CD14-positive monocyte (primary cell): ENCODE results near the gene BTBD9. TPM values are rescaled to one million over a fixed set of nuclear protein-coding genes. Genes with fewer than 3 reads are reported as not detected.

Experiments used
- DNase-seq, 3 donors: peaks; one replicate each; pipeline ENCODE4 v3.0.0-alpha.2; 2011 to 2022
- H2AFZ ChIP-seq: 2 replicates; pipeline ENCODE4 v1.6.0; 2012; ENCODE audit warnings: mild to moderate bottlenecking, low read depth, low read length, inconsistent platforms; ENCODE audit not compliant: insufficient read depth, poor library complexity, severe bottlenecking
- H3K27ac ChIP-seq, 2 donors: 1 replicate in 1 of 2; 2 replicates in 1 of 2; pipeline ENCODE4 v1.5.1; 2012 to 2013; ENCODE audit warnings: low read length in 2 of 2, control low read depth in 1 of 2, inconsistent platforms in 1 of 2, low read depth in 1 of 2, mild to moderate bottlenecking in 1 of 2
- H3K27me3 ChIP-seq, 2 donors: one replicate each; pipeline versions ENCODE4 v1.6.0 to v1.6.1; 2011 to 2013; ENCODE audit warnings: low read length in 2 of 2; ENCODE audit not compliant: control insufficient read depth in 2 of 2, insufficient read depth in 2 of 2
- H3K36me3 ChIP-seq, 2 donors: replicated peaks in 1 of 2; 1 replicate in 1 of 2; 2 replicates in 1 of 2; pipeline versions ENCODE4 v1.5.1 to v1.6.1; 2012 to 2013; ENCODE audit warnings: low read length in 2 of 2, control low read depth in 1 of 2, inconsistent platforms in 1 of 2, mild to moderate bottlenecking in 1 of 2; ENCODE audit not compliant: insufficient read depth in 2 of 2, control insufficient read depth in 1 of 2
- H3K4me1 ChIP-seq, 2 donors: 1 replicate in 1 of 2; 2 replicates in 1 of 2; pipeline versions ENCODE4 v1.5.1 to v1.6.1; 2012 to 2013; ENCODE audit warnings: low read length in 2 of 2, control low read depth in 1 of 2, inconsistent platforms in 1 of 2, mild to moderate bottlenecking in 1 of 2, moderate library complexity in 1 of 2; ENCODE audit not compliant: insufficient read depth in 2 of 2, control insufficient read depth in 1 of 2
- H3K4me2 ChIP-seq: replicated peaks from 2 replicates; pipeline ENCODE3; 2012; ENCODE audit warnings: low read length, moderate library complexity, mild to moderate bottlenecking; ENCODE audit not compliant: poor library complexity, severe bottlenecking; ENCODE audit errors: extremely low read depth
- H3K4me3 ChIP-seq, 3 experiments: fragments of 200-600 bp in 1 of 3; sonication (generic) in 1 of 3; replicated peaks in 1 of 3; 1 replicate in 2 of 3; 2 replicates in 1 of 3; pipeline ENCODE4 v1.5.1; 2011 to 2013; ENCODE audit warnings: low read length in 3 of 3, mild to moderate bottlenecking in 3 of 3, control low read depth in 2 of 3, low read depth in 2 of 3, inconsistent platforms in 1 of 3, moderate library complexity in 1 of 3
- H3K79me2 ChIP-seq: 2 replicates; pipeline ENCODE4 v1.6.0; 2012; ENCODE audit warnings: mild to moderate bottlenecking, control low read depth, inconsistent platforms, low read length, moderate library complexity; ENCODE audit not compliant: insufficient read depth
- H3K9ac ChIP-seq: 2 replicates; pipeline ENCODE4 v1.6.0; 2017; ENCODE audit warnings: low read length, mild to moderate bottlenecking; ENCODE audit not compliant: insufficient read depth, poor library complexity, severe bottlenecking
- H3K9me3 ChIP-seq, 2 donors: replicated peaks in 1 of 2; 1 replicate in 1 of 2; 2 replicates in 1 of 2; pipeline versions ENCODE4 v1.5.1 to v1.6.1; 2012 to 2013; ENCODE audit warnings: low read length in 2 of 2, control low read depth in 1 of 2; ENCODE audit not compliant: control insufficient read depth in 1 of 2, insufficient read depth in 1 of 2
- H4K20me1 ChIP-seq: 2 replicates; pipeline ENCODE4 v1.6.0; 2012; ENCODE audit warnings: mild to moderate bottlenecking, low read length, control low read depth, moderate library complexity; ENCODE audit not compliant: insufficient read depth
- H3K27ac Mint-ChIP-seq, 7 donors: one replicate each; pipeline ENCODE4 v1.8.0; 2020; ENCODE audit warnings: mild to moderate bottlenecking in 7 of 7, mixed read lengths in 7 of 7, moderate library complexity in 6 of 7, inconsistent platforms in 2 of 7
- H3K27me3 Mint-ChIP-seq, 3 donors: one replicate each; pipeline ENCODE4 v1.8.0; 2021 to 2022; ENCODE audit warnings: low read depth in 3 of 3, mild to moderate bottlenecking in 3 of 3, mixed read lengths in 3 of 3, moderate library complexity in 3 of 3, inconsistent platforms in 1 of 3
- H3K36me3 Mint-ChIP-seq, 2 donors: one replicate each; pipeline ENCODE4 v1.8.0; 2020; ENCODE audit warnings: mixed read lengths in 2 of 2, inconsistent platforms in 1 of 2, mild to moderate bottlenecking in 1 of 2
- H3K4me1 Mint-ChIP-seq: one replicate; pipeline ENCODE4 v1.8.0; 2020; ENCODE audit warnings: mild to moderate bottlenecking, mixed read lengths
- H3K4me3 Mint-ChIP-seq, 2 donors: one replicate each; pipeline ENCODE4 v1.8.0; 2020; ENCODE audit warnings: mild to moderate bottlenecking in 2 of 2, mixed read lengths in 2 of 2, moderate library complexity in 1 of 2
- H3K9me3 Mint-ChIP-seq, 7 donors: one replicate each; pipeline ENCODE4 v1.8.0; 2020 to 2022; ENCODE audit warnings: mixed read lengths in 7 of 7, mild to moderate bottlenecking in 6 of 7, moderate library complexity in 6 of 7, inconsistent platforms in 2 of 7
- CTCF ChIP-seq: fragments of 200-600 bp; IDR thresholded peaks from one replicate; pipeline ENCODE4 v1.8.0; 2022; ENCODE audit warnings: antibody characterized with exemption, mild to moderate bottlenecking
- intact Hi-C, 2 donors: fragments of 100-400 bp; cut with micrococcal nuclease; formaldehyde crosslinking; loops; one replicate each; pipeline versions ENCODE4 v1.15.0 to v1.15.1; 2023
- polyA plus RNA-seq, 3 donors: library from polyadenylated mRNA; depleted of rRNA in 1 of 3; unstranded in 2 of 3; stranded (reverse) in 1 of 3; fragments of 300-500 nt in 2 of 3; fragments of >200 nt in 1 of 3; fragmentation: Illumina TruSeq in 2 of 3; gene quantifications; 1 replicate in 2 of 3; 2 replicates in 1 of 3; pipeline ENCODE4 v1.2.3, GENCODE V29; 2012 to 2021

The BTBD9 gene
- polyA plus RNA-seq, 3 donors, result 5.2 to 7.5 (median 6.2) TPM

- no peaks in the 10 kb centered on the region for H3K9me3 Mint-ChIP-seq
- H3K9me3 ChIP-seq, result no peaks in the 10 kb centered on the region
- TF ChIP-seq CTCF, result no peak
Measured at GRCh38 chr6:38517005-38517404, 122.7 kb downstream of the BTBD9 start.

GRCh38 chr6:38514399-38514798, 125.3 kb downstream of the BTBD9 start:
- Histone ChIP-seq H3K27me3 (no peaks in the 10 kb centered on the region), H4K20me1 (no peaks in the 10 kb centered on the region), H3K9ac (no peak overlapping the region), H3K27ac (no peak overlapping the region), H3K36me3 (no peaks in the 10 kb centered on the region), H3K4me1 (peaks cover 3 to 4% of the 10 kb centered on the region in 2 donors), H3K4me3 (no peak overlapping the region), H3K79me2 (no peaks in the 10 kb centered on the region), H3K9me3 (no peaks in the 10 kb centered on the region), H3K4me2 (no peak overlapping the region), H2AFZ (no peak overlapping the region)
- no peak for TF ChIP-seq CTCF
- Mint-ChIP-seq H3K4me3 (no peak overlapping the region), H3K9me3 (no peaks in the 10 kb centered on the region), H3K27ac (no peak overlapping the region), H3K36me3 (no peaks in the 10 kb centered on the region), H3K27me3 (no peaks in the 10 kb centered on the region), H3K4me1 (peaks cover 7% of the 10 kb centered on the region)
- no peak for DNase-seq
- intact Hi-C loops, result no loop called here

More at GRCh38 chr6:38517005-38517404, 122.7 kb downstream of the BTBD9 start:
- intact Hi-C loops, result no loop called here
- no peaks in the 10 kb centered on the region for H3K27me3 Mint-ChIP-seq
- no peak for DNase-seq
- no peaks in the 10 kb centered on the region for H3K27me3 ChIP-seq
- H3K27ac ChIP-seq, result no peak overlapping the region
- H3K27ac Mint-ChIP-seq, result no peak overlapping the region
- H3K36me3 ChIP-seq, result no peaks in the 10 kb centered on the region
- H3K4me2 ChIP-seq, result no peak overlapping the region
- H3K4me1 ChIP-seq, result no peaks in the 10 kb centered on the region
- H4K20me1 ChIP-seq, result no peaks in the 10 kb centered on the region
- H3K36me3 Mint-ChIP-seq, result no peaks in the 10 kb centered on the region
- H2AFZ ChIP-seq, result no peak overlapping the region
- no peak overlapping the region for H3K4me3 Mint-ChIP-seq
- no peak overlapping the region for H3K9ac ChIP-seq
- no peak overlapping the region for H3K4me3 ChIP-seq
- H3K4me1 Mint-ChIP-seq, result peaks cover 7% of the 10 kb centered on the region
- no peaks in the 10 kb centered on the region for H3K79me2 ChIP-seq
